SU-DHL-6 (cell line): ENCODE data around the gene MAGI3.

ENCODE experiments used
- EZH2phosphoT487 ChIP-seq: fragments of 200-600 bp; sonication (generic), shearing (Covaris generic); conservative IDR thresholded peaks from 2 replicates; pipeline ENCODE4 v1.6.1; 2018; ENCODE audit warnings: mild to moderate bottlenecking, antibody characterized with exemption, low read length, moderate library complexity, mixed read lengths
- TF ChIP-seq, protein P1 (sequence below): fragments of 200-600 bp; sonication (generic); IDR thresholded peaks from one replicate; pipeline ENCODE4 v1.5.1; 2017; ENCODE audit warnings: antibody characterized with exemption, mild to moderate bottlenecking, low read length, moderate library complexity; ENCODE audit not compliant: insufficient read depth, poor library complexity, severe bottlenecking

DNA sequence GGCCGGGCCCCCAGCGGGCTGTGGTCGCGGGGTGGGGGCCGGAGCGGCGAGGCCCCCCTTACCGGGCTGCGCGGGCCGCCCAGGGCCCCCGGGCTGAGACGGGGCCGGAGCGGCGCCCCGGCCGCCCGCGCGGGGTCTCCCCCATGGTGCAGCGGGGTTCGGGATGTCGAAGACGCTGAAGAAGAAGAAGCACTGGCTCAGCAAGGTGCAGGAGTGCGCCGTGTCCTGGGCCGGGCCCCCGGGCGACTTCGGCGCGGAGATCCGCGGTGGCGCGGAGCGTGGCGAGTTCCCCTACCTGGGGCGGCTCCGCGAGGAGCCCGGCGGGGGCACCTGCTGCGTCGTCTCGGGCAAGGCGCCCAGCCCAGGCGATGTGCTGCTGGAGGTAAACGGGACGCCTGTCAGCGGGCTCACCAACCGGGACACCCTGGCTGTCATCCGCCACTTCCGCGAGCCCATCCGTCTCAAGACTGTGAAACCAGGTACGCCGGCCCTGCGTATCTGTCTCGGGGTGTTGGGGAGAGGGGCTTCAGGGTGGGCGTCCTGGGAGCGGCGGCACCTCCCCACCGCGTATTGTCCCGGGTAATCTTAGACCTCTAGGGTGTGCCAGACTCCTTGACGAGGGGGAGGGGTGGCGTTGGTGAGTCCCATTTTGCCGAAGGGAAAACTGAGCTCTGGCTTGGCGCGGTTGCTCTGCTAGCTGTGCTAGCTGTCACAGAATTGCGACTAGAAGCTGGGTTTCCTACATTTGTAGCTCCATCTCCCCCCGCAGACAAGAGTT, 745 bp downstream of the MAGI3 start:
- TF ChIP-seq, protein P1, sequence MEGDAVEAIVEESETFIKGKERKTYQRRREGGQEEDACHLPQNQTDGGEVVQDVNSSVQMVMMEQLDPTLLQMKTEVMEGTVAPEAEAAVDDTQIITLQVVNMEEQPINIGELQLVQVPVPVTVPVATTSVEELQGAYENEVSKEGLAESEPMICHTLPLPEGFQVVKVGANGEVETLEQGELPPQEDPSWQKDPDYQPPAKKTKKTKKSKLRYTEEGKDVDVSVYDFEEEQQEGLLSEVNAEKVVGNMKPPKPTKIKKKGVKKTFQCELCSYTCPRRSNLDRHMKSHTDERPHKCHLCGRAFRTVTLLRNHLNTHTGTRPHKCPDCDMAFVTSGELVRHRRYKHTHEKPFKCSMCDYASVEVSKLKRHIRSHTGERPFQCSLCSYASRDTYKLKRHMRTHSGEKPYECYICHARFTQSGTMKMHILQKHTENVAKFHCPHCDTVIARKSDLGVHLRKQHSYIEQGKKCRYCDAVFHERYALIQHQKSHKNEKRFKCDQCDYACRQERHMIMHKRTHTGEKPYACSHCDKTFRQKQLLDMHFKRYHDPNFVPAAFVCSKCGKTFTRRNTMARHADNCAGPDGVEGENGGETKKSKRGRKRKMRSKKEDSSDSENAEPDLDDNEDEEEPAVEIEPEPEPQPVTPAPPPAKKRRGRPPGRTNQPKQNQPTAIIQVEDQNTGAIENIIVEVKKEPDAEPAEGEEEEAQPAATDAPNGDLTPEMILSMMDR, result no peak
- TF ChIP-seq EZH2phosphoT487, result no peak
